Hematopoietic multipotent progenitor cell treated with erythropoietin and hydrocortisone succinate and interleukin-3 and kit ligand, for 6 days (in vitro differentiated cells): ENCODE measurements around the gene CAMK1.

Source experiments
- DNase-seq: peaks from one replicate; pipeline ENCODE4 v3.0.0-alpha.2; 2015

CAMK1 gene

GRCh38 chr3:9770276-9770812, 597 bp upstream of the CAMK1 start:
- DNase-seq, result no peak

- no peak for DNase-seq
Observed at GRCh38 chr3:9769012-9769411, 735 bp downstream of the CAMK1 start.

- no peak for DNase-seq
Observed at GRCh38 chr3:9768141-9768775, 1.5 kb downstream of the CAMK1 start.

- DNase-seq, result peak; percentile 33
Observed at GRCh38 chr3:9767418-9767817, 2.3 kb downstream of the CAMK1 start.

- no peak for DNase-seq
Observed at GRCh38 chr3:9765865-9766264, 3.9 kb downstream of the CAMK1 start.

GRCh38 chr3:9762871-9763270, 6.9 kb downstream of the CAMK1 start:
- DNase-seq, result no peak

- no peak for DNase-seq
Observed at GRCh38 chr3:9761919-9762318, 7.8 kb downstream of the CAMK1 start.

- no peak for DNase-seq
Observed at GRCh38 chr3:9760779-9761505, 8.8 kb downstream of the CAMK1 start.

GRCh38 chr3:9757427-9757826, 12.3 kb downstream of the CAMK1 start:
- no peak for DNase-seq

- no peak for DNase-seq
Observed at GRCh38 chr3:9754678-9755077, 15.1 kb downstream of the CAMK1 start.

- DNase-seq, result peak; percentile 34
Observed at GRCh38 chr3:9750556-9751411, 19.0 kb downstream of the CAMK1 start.

GRCh38 chr3:9749645-9750555, 19.8 kb downstream of the CAMK1 start, which contains the start of gene OGG1:
Gene OGG1 (plus strand): TSS chr3:9749952. CDS start chr3:9750287, 335 bp downstream.
- peak; percentile 100 for DNase-seq

- DNase-seq, result no peak
Observed at GRCh38 chr3:9749296-9749644, 20.5 kb downstream of the CAMK1 start.

- DNase-seq, result no peak
Observed at GRCh38 chr3:9748031-9748430, 21.7 kb downstream of the CAMK1 start.

- no peak for DNase-seq
Observed at GRCh38 chr3:9747267-9747666, 22.5 kb downstream of the CAMK1 start.

GRCh38 chr3:9746330-9746729, 23.4 kb downstream of the CAMK1 start:
- DNase-seq, result no peak

GRCh38 chr3:9745521-9745920, 24.2 kb downstream of the CAMK1 start:
- no peak for DNase-seq

GRCh38 chr3:9744162-9744561, 25.6 kb downstream of the CAMK1 start:
- no peak for DNase-seq

- no peak for DNase-seq
Observed at GRCh38 chr3:9743548-9743947, 26.2 kb downstream of the CAMK1 start.

- DNase-seq, result no peak
Observed at GRCh38 chr3:9742560-9742959, 27.2 kb downstream of the CAMK1 start.

GRCh38 chr3:9739181-9739580, 30.6 kb downstream of the CAMK1 start:
- no peak for DNase-seq

- DNase-seq, result peak; percentile 22
Observed at GRCh38 chr3:9736831-9737230, 32.9 kb downstream of the CAMK1 start.
